Measurements from ENCODE around the gene GMDS.

The GMDS gene

DNA sequence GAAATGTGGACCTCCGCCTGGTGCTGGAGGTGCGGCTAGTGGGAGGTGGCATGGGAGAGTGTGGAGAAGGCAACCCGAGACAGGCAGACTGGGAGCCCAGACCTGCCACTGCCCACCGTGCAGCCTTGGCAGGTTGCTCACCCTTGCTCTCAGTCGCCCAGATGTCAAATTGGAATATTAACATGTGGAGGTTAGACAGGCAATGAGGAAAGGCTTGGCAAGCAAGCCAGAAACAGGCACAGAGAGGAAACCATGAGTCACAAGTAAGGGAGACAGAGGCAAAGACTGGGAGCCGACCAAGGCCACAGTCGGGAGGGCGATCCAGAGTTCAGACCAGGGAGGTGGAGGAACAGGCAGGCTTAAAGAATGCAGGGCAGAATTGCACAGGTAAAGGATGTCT lies 457.5 kb downstream of the GMDS start:
- H3K27me3 ChIP-seq (ENCODE audit: insufficient read depth, low read length) = no peaks in the 10 kb centered on the region
- no peak for DNase-seq
- H4K12ac ChIP-seq (ENCODE audit: low read depth, low read length) = no peak overlapping the region
- no peaks in the 10 kb centered on the region for H3K79me2 ChIP-seq (ENCODE audit: control insufficient read depth, insufficient read depth, low read length, poor library complexity)
- no peaks in the 10 kb centered on the region for H3K79me1 ChIP-seq (ENCODE audit: low read length)
- WGBS (ENCODE audit: extremely low coverage, insufficient coverage, insufficient read length) = no CpG with 5 or more reads among the region's 8 CpGs
- H3K9ac ChIP-seq (ENCODE audit: low read length) = no peak overlapping the region
- no peak overlapping the region for H3K4me2 ChIP-seq (ENCODE audit: low read length)
- H2AK5ac ChIP-seq (ENCODE audit: low read length) = no peak overlapping the region
- H3K27ac ChIP-seq (ENCODE audit: low read depth, low read length) = no peak overlapping the region
- H3K4me1 ChIP-seq (ENCODE audit: control insufficient read depth in 1 of 2, insufficient read depth in 2 of 2, low read length in 2 of 2) = no peaks in the 10 kb centered on the region
- no peak overlapping the region for H3K14ac ChIP-seq (ENCODE audit: low read length)
- H3K9me3 ChIP-seq (ENCODE audit: insufficient read depth, low read depth, low read length) = peaks cover 2% of the 10 kb centered on the region
- no peak overlapping the region for H4K91ac ChIP-seq (ENCODE audit: low read depth, low read length)
- no peak overlapping the region for H2AFZ ChIP-seq (ENCODE audit: insufficient read depth, low read length, poor library complexity)
- H3K23ac ChIP-seq (ENCODE audit: low read length) = no peak overlapping the region
- no peak overlapping the region for H3K4me3 ChIP-seq (ENCODE audit: low read depth, low read length)
- H4K8ac ChIP-seq (ENCODE audit: low read depth, low read length) = no peak overlapping the region
- no peak overlapping the region for H2BK120ac ChIP-seq (ENCODE audit: insufficient read depth, low read length, poor library complexity)
- H3K18ac ChIP-seq (ENCODE audit: low read length) = no peak overlapping the region
- H3K36me3 ChIP-seq (ENCODE audit: control insufficient read depth in 1 of 2, insufficient read depth in 2 of 2, low read length in 2 of 2) = no peaks in the 10 kb centered on the region
- H2BK5ac ChIP-seq (ENCODE audit: low read depth, low read length, poor library complexity) = no peak overlapping the region
- no peak overlapping the region for H2BK12ac ChIP-seq (ENCODE audit: low read length)
- H3K4ac ChIP-seq (ENCODE audit: low read depth, low read length) = no peak overlapping the region

DNA sequence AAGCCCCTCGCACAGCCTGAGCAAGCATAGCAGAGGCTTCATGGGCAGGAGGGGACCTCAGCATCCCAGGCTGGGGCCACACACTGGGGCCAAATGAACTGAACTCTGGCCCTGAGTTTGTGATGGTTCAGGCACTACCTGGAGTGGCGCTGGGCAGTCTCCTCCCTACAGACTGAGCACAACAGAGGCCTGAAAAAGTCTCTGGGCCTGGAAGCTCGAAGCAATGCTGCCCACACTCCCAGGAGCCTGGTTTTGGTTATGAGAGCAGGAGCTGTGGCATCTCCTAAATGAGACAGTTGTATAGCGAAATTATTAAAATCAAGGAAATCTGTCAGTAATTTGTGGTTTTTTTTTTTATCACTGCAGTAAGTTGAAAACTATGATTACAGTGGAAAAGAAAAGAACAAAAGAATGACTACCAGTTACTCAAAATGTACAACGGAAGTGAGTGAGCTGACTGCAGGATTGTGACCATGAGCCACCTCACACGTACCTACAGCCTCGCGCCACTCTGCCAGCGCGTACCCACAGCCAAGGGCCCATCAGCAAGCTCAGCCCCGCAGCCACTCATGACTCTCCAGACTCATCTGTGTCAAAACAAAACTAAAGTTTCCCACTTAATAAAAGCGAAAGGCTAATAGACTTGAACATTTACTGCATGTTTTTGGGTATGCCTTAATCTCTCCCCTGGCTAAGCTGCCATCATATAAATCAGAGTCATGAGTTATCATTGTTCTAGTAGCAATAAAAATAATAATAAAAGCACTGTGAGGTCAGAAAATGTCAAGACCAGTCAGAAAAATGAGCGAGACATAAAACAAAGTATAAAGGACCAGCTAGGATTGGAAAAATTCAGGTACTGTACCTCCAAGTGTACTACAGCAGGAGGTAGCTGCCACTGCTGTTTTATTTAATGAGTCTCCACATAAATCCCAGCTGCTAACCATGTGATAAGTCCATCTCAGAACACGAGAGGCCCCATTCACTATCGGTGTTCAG lies 458.7 kb downstream of the GMDS start:
- H3K79me1 ChIP-seq (ENCODE audit: low read length) = no peaks in the 10 kb centered on the region
- H4K91ac ChIP-seq (ENCODE audit: low read depth, low read length) = no peak overlapping the region
- no peak overlapping the region for H3K4ac ChIP-seq (ENCODE audit: low read depth, low read length)
- no peaks in the 10 kb centered on the region for H3K27me3 ChIP-seq (ENCODE audit: insufficient read depth, low read length)
- H3K23ac ChIP-seq (ENCODE audit: low read length) = no peak overlapping the region
- no peak overlapping the region for H2BK120ac ChIP-seq (ENCODE audit: insufficient read depth, low read length, poor library complexity)
- H3K27ac ChIP-seq (ENCODE audit: low read depth, low read length) = no peak overlapping the region
- H3K18ac ChIP-seq (ENCODE audit: low read length) = no peak overlapping the region
- no peak overlapping the region for H2BK12ac ChIP-seq (ENCODE audit: low read length)
- no peak overlapping the region for H3K9ac ChIP-seq (ENCODE audit: low read length)
- H3K4me3 ChIP-seq (ENCODE audit: low read depth, low read length) = no peak overlapping the region
- H4K12ac ChIP-seq (ENCODE audit: low read depth, low read length) = no peak overlapping the region
- H3K14ac ChIP-seq (ENCODE audit: low read length) = no peak overlapping the region
- H3K79me2 ChIP-seq (ENCODE audit: control insufficient read depth, insufficient read depth, low read length, poor library complexity) = no peaks in the 10 kb centered on the region
- H2AK5ac ChIP-seq (ENCODE audit: low read length) = no peak overlapping the region
- DNase-seq = no peak
- no peak overlapping the region for H3K4me2 ChIP-seq (ENCODE audit: low read length)
- no peak overlapping the region for H2BK5ac ChIP-seq (ENCODE audit: low read depth, low read length, poor library complexity)
- H2AFZ ChIP-seq (ENCODE audit: insufficient read depth, low read length, poor library complexity) = no peak overlapping the region
- peaks cover 2% of the 10 kb centered on the region for H3K9me3 ChIP-seq (ENCODE audit: insufficient read depth, low read depth, low read length)
- H4K8ac ChIP-seq (ENCODE audit: low read depth, low read length) = no peak overlapping the region
- H3K4me1 ChIP-seq (ENCODE audit: control insufficient read depth in 1 of 2, insufficient read depth in 2 of 2, low read length in 2 of 2) = no peaks in the 10 kb centered on the region
- H3K36me3 ChIP-seq (ENCODE audit: control insufficient read depth in 1 of 2, insufficient read depth in 2 of 2, low read length in 2 of 2) = no peaks in the 10 kb centered on the region
- no CpG with 5 or more reads among the region's 15 CpGs for WGBS (ENCODE audit: extremely low coverage, insufficient coverage, insufficient read length)

DNA sequence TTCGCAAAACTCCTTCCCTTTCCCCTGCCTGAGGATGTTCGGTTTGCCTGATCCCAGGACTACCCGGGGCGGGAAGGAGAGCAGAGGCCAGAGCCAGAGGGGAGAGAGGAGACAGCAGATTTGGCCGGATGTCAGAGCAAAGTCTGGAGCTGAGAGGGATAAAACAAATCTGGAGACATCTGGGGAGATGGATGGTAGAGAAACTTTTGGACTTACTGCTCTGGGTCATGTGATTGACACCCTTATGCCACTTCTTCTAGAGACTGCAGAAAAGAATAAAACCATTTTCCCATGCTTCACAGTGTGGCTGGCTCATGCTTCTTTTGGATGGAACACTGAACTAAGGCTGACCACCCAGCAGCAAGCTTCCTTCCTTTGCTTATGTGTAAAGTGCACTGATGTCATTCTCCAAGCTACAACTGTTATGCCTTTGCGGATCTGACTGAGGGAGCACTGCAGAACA lies 461.0 kb downstream of the GMDS start:
- no peaks in the 10 kb centered on the region for H3K79me1 ChIP-seq (ENCODE audit: low read length)
- H2AK5ac ChIP-seq (ENCODE audit: low read length) = no peak overlapping the region
- no peak overlapping the region for H4K8ac ChIP-seq (ENCODE audit: low read depth, low read length)
- no peak overlapping the region for H3K14ac ChIP-seq (ENCODE audit: low read length)
- H3K4me2 ChIP-seq (ENCODE audit: low read length) = no peak overlapping the region
- H3K79me2 ChIP-seq (ENCODE audit: control insufficient read depth, insufficient read depth, low read length, poor library complexity) = no peaks in the 10 kb centered on the region
- no peak for DNase-seq
- no peak overlapping the region for H3K23ac ChIP-seq (ENCODE audit: low read length)
- WGBS (ENCODE audit: extremely low coverage, insufficient coverage, insufficient read length) = no CpG with 5 or more reads among the region's 6 CpGs
- no peak overlapping the region for H2BK120ac ChIP-seq (ENCODE audit: insufficient read depth, low read length, poor library complexity)
- no peak overlapping the region for H4K12ac ChIP-seq (ENCODE audit: low read depth, low read length)
- no peaks in the 10 kb centered on the region for H3K36me3 ChIP-seq (ENCODE audit: control insufficient read depth in 1 of 2, insufficient read depth in 2 of 2, low read length in 2 of 2)
- no peak overlapping the region for H4K91ac ChIP-seq (ENCODE audit: low read depth, low read length)
- no peak overlapping the region for H3K9ac ChIP-seq (ENCODE audit: low read length)
- H3K9me3 ChIP-seq (ENCODE audit: insufficient read depth, low read depth, low read length) = peaks cover 2% of the 10 kb centered on the region
- H3K27ac ChIP-seq (ENCODE audit: low read depth, low read length) = no peak overlapping the region
- no peak overlapping the region for H3K4me3 ChIP-seq (ENCODE audit: low read depth, low read length)
- H3K18ac ChIP-seq (ENCODE audit: low read length) = no peak overlapping the region
- no peak overlapping the region for H3K4ac ChIP-seq (ENCODE audit: low read depth, low read length)
- no peak overlapping the region for H2BK12ac ChIP-seq (ENCODE audit: low read length)
- no peak overlapping the region for H2BK5ac ChIP-seq (ENCODE audit: low read depth, low read length, poor library complexity)
- H3K27me3 ChIP-seq (ENCODE audit: insufficient read depth, low read length) = no peaks in the 10 kb centered on the region
- H3K4me1 ChIP-seq (ENCODE audit: control insufficient read depth in 1 of 2, insufficient read depth in 2 of 2, low read length in 2 of 2) = no peaks in the 10 kb centered on the region
- H2AFZ ChIP-seq (ENCODE audit: insufficient read depth, low read length, poor library complexity) = no peak overlapping the region

DNA sequence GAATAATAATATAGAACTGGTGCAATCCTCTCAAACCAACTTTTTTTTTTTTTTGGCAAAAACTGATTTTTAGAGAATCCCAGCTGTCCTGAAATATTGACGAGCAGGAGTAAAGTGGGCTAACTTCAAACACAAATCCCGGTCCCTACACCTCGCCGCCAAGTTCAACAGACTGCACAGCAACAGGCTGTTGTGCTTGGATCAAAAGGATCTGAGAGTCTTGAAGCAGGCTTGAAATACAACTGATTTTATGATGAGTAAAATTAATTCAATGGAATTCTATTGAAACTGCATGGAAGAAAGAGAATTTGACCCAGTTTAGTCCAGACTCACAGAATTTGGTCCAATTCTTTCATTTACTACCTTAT lies 463.6 kb downstream of the GMDS start:
- no peaks in the 10 kb centered on the region for H3K27me3 ChIP-seq (ENCODE audit: insufficient read depth, low read length)
- no peak overlapping the region for H2BK120ac ChIP-seq (ENCODE audit: insufficient read depth, low read length, poor library complexity)
- no peak overlapping the region for H3K18ac ChIP-seq (ENCODE audit: low read length)
- no peak overlapping the region for H3K9ac ChIP-seq (ENCODE audit: low read length)
- no peaks in the 10 kb centered on the region for H3K79me2 ChIP-seq (ENCODE audit: control insufficient read depth, insufficient read depth, low read length, poor library complexity)
- no peak overlapping the region for H2BK5ac ChIP-seq (ENCODE audit: low read depth, low read length, poor library complexity)
- peaks cover 2% of the 10 kb centered on the region for H3K9me3 ChIP-seq (ENCODE audit: insufficient read depth, low read depth, low read length)
- H2AFZ ChIP-seq (ENCODE audit: insufficient read depth, low read length, poor library complexity) = no peak overlapping the region
- H3K14ac ChIP-seq (ENCODE audit: low read length) = no peak overlapping the region
- H3K4ac ChIP-seq (ENCODE audit: low read depth, low read length) = no peak overlapping the region
- H3K36me3 ChIP-seq (ENCODE audit: control insufficient read depth in 1 of 2, insufficient read depth in 2 of 2, low read length in 2 of 2) = no peaks in the 10 kb centered on the region
- no peak overlapping the region for H2BK12ac ChIP-seq (ENCODE audit: low read length)
- H3K4me3 ChIP-seq (ENCODE audit: low read depth, low read length) = no peak overlapping the region
- H3K4me2 ChIP-seq (ENCODE audit: low read length) = no peak overlapping the region
- H4K8ac ChIP-seq (ENCODE audit: low read depth, low read length) = no peak overlapping the region
- no peak overlapping the region for H4K91ac ChIP-seq (ENCODE audit: low read depth, low read length)
- H3K23ac ChIP-seq (ENCODE audit: low read length) = no peak overlapping the region
- H4K12ac ChIP-seq (ENCODE audit: low read depth, low read length) = no peak overlapping the region
- H3K4me1 ChIP-seq (ENCODE audit: control insufficient read depth in 1 of 2, insufficient read depth in 2 of 2, low read length in 2 of 2) = no peaks in the 10 kb centered on the region
- no CpG with 5 or more reads among the region's 4 CpGs for WGBS (ENCODE audit: extremely low coverage, insufficient coverage, insufficient read length)
- no peak overlapping the region for H2AK5ac ChIP-seq (ENCODE audit: low read length)
- no peaks in the 10 kb centered on the region for H3K79me1 ChIP-seq (ENCODE audit: low read length)
- no peak for DNase-seq
- no peak overlapping the region for H3K27ac ChIP-seq (ENCODE audit: low read depth, low read length)
